GM18867 (cell line): ENCODE data around the gene TMEM234.
A peak's percentile ranks its signal among the peaks of the same experiment; 100 is the strongest.

Source experiments
- ATAC-seq: cut with Tn5 transposase; IDR thresholded peaks from one replicate; pipeline ENCODE4 v1.9.1; 2021; ENCODE audit warnings: mild to moderate bottlenecking, moderate library complexity; ENCODE audit not compliant: unreplicated experiment

The TMEM234 gene

DNA sequence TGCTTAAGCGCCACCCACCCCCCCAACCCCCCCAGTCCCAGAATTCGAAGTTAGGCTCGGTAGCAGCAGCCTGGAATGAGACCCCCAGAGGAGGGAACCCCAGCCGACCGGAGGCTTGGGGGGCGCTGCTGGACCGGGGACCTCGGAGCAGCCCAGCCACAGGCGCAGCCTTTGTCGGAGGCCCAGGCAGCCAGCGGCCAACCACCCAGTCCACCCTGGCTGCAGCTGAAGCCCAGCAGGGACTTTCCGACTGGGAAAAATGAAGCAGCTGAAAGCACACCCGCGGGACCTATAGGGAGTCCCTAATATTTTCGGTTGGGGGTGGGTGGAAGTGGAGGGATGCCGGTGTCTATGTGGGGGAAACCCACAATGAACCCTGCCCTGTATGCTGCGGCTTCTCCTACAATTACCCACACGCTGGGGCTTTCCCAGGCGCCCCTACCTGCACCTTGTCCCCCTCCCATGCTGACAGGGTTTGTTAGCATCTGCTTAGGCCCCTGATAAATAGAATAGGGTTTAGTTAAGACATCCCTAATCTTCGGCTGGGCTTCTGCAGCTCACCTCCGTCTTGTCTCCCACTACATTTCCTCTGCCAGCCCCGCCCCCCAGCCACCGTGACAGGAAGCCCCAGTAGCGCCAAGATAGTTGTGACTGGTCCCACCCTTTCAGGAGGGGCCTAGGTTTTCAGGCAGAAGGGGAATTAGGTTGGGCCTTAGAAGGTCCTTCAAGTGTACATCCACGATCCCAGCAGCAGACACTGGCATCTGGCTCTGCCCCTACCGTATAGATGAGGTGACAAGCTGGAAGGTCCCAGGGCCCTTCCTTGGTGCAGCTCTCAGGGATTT lies 20.9 kb downstream of the TMEM234 start:
- peak; percentile 33 for ATAC-seq

DNA sequence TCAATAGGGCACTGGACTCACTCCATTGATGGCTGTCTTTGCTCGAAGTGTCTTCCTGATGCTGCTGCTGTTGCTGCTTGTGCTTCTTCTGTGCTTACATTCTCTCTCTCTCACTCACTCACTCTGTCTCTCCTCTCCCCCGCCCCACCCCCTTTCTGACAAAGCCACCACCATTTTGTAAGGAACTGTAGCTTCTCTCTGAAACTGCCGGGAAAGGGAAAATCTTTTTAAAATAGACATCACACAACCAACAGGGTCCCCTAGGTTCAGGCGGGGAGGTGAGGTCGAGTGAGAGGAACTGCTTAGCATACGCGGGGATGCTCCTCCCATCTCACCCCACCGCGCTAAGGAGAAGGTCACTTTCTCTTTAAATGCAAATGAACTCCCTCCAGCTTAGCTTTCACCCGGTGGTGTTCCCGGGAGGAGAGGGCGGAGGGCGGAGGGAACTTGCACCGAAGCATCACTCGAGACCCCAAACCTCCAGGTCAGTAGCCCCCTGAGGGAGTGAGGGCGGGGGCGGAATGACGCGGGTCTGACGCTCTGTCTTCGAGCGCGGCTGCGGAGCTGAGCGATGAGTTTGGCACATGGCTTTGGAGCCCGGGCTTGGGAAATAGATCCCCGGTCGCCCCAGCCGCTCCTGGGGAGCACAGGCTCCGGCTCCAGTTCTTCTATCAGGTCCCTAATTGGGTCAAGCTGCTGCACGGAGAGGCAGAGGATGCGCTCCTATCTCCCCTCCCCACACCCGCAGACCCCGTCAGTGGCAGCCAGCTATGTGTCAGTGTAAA lies 21.7 kb downstream of the TMEM234 start, which contains the start of gene CCDC28B:
Gene CCDC28B (plus strand): TSS at position 370 of the 785 bp plus-strand sequence. CDS start 1,341 bp downstream, outside the sequence.
- ATAC-seq, result peak; percentile 35

DNA sequence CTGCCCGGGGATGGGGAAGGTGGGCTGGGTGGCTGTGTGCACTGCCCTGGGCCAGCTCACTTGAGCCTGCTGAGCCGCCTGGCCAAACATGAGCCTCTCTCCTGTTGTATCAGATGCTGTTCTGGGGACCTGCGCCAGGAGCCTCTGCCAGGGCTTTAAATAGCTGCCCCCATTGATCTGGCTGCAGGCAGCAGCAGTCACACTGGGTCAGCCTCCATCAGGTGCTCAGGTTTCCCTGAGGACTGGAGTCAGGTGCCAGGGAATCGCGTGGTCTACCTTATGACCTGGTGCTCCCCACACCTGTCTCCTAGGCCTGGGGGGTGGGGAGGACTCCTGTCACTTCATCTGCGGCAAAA lies 22.5 kb downstream of the TMEM234 start:
- no peak for ATAC-seq

DNA sequence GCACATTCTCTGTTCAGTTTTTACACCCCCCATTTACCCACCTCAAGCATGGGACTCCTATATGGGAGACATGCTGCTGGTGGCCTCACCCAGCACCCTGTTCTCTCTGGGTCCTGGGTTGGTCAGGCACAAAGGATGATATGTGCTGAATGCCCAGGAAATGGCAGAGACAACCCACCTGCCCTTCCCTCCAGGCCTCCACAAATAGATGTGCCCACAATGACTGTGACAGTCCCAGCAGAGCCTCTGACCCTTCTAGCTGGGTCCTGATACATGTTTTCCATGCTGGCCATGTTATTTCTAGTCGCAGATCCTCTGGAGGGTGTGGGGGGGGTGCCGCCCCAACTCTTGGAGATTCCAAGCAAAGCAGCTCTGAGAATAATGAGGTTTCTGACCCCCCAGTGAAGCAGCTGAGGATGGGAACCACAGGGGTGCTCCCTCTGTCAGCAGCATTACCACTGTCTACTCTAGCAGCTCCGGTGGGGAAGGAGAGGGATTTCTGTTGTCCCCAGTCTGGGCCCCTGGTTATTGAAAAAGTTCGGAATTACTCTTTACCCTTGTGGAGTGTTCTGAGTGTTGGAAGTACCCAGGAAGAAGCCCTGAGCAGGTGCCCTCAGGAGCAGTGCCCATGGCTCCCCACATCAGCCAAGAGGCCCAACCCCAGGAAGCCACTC lies 23.0 kb downstream of the TMEM234 start:
- no peak for ATAC-seq

DNA sequence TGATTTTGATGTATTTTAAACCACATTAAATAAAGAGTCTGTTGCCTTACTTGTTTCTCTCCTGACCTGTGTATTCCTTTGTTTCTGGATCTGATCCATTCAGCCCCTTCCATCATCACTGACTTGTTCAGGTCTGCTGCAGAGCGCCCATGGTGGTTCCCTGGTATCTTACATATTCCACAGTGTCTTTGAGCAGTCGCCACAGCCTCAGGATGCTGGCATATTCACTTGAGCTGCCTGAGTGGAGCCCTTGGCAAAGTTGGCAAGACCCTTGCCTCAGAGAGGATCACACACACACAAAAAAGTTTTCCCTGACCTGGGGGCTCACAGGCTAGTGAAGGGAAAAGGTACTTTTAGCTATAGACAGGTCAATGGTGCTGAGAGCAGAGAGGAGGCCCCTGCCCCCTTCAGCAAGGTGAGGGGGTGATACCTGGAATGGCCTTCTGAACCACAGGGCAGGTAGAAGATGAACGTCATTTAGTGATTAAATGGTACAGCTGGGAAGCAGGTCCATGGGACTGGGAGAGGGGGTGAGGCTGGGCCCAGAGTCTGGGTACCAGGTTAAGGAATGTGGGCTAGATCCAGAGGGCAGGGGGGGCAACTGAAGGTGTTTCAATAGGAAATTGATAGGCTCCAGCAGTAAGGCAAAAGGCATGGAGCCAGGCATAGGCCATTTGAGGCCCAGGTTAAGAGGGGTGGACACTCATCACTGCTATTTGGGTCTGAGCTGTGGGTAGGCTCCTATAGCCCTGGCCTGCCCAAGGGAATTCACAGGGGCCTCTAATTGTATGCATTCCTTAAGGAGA lies 23.7 kb downstream of the TMEM234 start:
- ATAC-seq, result no peak

DNA sequence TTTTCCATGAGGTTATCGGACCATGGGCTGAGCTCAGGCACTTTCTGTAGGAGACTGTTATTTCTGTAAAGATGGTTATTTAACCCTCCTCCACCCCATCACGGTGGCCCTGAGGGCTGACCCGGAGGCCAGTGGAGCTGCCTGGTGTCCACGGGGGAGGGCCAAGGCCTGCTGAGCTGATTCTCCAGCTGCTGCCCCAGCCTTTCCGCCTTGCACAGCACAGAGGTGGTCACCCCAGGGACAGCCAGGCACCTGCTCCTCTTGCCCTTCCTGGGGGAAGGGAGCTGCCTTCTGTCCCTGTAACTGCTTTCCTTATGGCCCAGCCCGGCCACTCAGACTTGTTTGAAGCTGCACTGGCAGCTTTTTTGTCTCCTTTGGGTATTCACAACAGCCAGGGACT lies 24.3 kb downstream of the TMEM234 start:
- no peak for ATAC-seq

DNA sequence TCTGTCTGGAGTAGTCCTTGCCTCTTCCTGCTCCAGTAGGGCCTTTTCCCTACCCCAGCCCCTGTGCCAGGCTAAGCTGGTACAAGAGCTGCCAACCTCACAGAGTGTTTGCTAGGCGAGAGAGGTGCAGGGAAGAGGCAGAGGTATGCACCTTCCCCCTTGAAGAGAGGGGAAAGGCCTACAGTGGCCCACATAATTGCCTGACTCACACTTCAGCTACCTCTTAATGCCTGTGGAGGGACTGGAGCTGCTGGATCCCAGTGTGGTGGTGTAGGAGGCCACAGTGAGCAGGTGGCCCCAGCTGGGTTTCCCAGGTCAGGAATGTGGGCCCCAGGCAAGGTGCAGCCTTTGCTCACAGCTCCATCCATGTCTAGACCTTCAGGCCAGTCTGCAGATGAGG lies 25.1 kb downstream of the TMEM234 start:
- ATAC-seq, result no peak

DNA sequence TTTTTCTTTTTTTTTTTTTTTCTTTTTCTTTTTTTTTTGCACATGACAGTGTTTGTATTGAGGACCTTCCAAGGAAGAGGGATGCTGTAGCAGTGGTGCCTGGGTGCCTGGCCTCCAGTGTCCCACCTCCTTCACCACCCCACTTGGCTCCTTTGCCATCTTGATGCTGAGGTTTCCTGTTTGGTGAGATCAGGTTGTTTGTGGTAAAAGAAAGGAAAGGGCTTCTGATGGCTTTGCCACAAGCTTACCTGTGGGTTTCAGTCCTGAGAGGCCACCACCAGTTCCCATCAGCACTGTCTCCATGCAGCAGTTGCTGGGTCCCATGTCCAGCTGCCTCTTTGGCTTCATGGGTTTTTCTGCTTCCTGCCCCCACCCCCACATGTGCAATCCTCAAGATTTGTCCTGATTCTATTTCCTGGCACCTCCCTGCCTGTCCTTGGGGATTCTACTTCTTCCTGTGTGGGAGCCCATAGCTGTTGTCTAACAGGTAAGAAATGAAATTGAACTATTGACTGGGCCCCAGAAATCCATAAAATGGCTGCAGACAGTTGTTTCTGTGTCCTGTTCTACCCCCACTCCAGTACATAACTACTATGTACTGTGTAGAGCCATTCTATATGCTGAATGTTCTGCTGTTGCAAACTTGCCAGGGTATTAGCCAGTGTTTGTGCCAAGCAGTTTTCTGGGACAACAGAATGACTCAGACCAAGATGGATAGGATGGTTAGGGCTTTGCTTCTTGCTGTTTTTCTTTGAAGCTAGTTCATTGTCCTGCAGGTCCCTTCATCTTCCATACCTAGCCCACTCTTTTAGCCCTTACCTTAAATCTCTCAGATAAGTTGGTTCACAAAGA lies 26.0 kb downstream of the TMEM234 start:
- no peak for ATAC-seq

DNA sequence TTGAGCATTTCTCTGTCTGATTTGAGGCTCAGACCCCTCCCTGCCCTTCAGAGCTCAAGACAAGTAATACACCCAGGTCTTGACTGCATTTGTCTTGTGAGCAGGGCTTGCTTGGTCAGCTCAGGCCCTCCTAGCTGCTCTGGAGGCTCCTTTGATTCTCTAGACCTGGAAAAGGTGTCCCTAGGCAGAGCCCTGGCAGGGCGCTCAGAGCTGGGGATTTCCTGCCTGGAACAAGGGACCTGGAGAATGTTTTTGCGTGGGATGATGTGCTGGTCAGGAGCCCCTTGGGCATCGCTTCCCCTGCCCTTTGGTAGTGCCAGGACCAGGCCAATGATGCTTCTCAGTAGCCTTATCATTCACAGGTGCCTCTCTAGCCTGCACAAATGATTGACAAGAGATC lies 26.6 kb downstream of the TMEM234 start:
- ATAC-seq, result no peak

DNA sequence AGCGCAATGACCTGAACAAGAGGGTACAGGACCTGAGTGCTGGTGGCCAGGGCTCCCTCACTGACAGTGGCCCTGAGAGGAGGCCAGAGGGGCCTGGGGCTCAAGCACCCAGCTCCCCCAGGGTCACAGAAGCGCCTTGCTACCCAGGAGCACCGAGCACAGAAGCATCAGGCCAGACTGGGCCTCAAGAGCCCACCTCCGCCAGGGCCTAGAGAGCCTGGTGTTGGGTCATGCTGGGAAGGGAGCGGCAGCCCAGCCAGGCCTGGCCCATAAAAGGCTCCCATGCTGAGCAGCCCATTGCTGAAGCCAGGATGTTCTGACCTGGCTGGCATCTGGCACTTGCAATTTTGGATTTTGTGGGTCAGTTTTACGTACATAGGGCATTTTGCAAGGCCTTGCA lies 27.2 kb downstream of the TMEM234 start:
- ATAC-seq, result no peak

DNA sequence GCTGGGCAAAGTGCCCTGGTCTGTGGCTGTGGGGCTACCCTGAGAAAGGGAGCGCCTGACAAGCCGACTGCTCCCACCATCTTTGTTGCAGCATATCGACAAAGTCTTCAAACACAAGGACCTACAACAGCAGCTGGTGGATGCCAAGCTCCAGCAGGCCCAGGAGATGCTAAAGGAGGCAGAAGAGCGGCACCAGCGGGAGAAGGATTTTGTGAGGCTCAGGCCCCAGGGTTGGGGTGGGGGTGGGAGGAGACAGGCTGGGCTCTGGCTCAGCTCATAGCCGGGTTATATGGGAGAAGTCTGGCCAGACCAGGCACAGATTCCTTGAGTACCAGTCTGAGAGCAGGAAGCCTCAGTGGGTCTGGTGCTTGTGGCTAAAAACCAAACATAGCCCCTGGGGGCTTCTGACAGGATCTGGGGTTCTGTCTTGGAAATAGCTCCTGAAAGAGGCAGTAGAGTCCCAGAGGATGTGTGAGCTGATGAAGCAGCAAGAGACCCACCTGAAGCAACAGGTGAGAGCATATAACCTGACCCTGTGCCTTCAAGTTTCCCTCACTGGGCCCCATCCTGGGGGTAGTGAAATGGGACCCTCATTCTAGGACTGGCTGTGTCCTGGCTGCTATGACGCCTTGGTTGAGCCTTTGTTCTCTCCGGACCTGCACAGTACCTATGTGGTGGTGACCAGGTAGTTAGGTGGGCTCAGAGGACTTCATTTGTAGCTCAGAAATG lies 29.8 kb downstream of the TMEM234 start:
- no peak for ATAC-seq

DNA sequence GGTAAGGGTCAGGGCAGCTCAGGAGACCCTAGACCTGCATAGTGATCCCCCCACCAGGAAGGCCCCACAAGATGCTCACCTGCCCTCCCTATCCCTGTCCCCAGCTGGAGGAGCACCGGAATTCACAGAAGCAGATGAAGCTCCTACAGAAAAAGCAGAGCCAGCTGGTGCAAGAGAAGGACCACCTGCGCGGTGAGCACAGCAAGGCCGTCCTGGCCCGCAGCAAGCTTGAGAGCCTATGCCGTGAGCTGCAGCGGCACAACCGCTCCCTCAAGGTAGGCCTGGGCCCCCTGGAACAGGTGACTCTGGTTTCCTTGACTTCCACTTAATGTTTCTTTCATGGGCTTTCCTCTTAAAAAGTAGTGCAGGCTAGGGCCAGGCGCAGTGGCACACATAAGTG lies 34.3 kb downstream of the TMEM234 start:
- no peak for ATAC-seq

DNA sequence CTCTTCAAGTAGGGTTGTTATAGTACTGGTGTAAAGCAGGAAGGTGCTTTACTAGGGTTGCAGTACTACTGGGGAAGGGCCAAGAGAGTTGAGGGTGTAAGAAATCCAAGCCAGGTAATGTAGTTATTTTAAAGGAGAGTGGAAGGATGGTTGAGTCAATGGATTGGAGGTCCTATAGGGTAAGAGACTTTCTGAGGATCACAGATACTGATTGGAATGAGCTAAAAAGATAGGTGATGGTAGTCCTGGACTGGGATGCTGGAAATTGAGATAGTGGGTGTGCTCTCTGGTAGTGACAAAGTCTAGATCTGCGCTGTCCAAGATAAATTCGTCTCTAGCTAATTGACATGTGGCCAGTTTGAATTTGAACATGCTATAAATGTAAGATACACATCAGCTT lies 35.7 kb downstream of the TMEM234 start:
- no peak for ATAC-seq

DNA sequence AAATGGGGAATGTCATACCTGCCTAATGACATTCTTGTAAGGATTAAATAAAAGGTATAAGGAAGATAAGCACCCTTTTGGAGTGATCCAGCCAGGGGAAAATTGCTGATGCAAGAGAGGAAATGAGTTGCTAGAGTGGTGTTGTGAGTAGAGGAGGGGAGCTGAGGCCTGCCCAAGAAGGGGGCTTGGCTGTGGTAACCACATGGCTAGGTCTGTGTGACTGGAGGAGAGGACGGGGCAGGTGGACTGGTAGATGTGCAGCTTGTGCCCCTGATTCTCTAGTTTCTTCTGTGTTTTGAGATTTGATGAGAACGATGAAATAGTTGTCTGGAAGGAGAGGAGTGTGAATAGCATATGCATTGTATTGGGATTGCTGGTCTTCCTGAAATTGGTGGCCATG lies 36.1 kb downstream of the TMEM234 start:
- ATAC-seq, result no peak

DNA sequence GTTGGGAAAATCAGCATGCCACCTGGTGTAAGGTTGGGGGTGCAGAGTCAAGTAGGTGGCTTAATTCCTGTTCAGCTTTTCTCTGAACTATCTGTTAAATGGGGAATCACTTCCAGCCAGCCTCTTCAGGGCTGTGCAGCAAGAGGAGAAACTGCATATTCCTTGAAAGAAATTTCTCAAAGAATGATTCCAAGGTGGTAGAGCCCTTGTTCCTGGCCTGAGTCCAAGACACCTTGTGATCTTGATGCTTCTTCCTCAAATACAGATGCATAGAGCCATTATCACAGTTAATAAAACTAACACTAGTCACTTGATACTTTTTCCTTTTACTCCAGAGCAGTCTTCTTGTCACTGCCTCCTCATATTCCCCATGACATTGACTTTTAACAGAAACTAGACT lies 37.5 kb downstream of the TMEM234 start:
- ATAC-seq, result no peak

DNA sequence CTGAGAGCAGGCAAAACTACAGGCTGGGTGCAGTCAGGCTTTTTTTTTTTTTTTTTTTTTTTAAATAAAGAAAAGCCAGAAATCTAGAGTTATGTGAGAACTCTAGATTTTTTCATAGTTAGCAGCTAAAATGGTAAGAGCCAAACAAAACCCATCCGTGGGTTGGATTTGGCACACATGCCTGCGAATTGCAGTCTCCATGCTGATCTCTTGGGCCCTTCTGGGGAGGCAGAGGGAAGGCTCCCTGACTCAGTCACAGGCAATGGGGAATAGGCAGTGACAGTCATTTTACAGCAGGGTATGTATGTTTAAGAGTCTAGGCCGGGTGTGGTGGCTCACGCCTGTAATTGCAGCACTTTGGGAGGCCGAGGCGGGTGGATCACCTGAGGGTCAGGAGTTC lies 40.1 kb downstream of the TMEM234 start:
- ATAC-seq, result no peak

DNA sequence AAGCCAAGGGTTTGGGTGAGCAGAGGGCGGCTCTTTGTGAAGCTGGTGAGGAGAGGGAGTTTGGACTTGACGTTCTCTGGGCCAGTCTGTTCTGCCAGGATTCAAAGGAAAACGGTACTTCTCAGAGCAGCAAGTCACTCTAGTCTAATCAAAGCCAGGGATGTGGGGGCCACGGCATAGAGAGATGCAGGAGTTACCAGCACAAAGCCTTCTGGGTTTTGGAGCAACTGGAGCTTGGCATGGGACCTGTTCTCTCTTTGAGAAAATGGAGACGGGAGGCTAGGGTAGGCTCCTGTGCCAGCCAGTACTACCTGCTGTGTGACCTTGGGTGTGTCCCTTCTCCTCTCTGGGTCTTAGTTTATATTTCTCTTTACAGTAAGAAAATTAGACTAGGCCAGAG lies 40.6 kb downstream of the TMEM234 start:
- ATAC-seq, result no peak

DNA sequence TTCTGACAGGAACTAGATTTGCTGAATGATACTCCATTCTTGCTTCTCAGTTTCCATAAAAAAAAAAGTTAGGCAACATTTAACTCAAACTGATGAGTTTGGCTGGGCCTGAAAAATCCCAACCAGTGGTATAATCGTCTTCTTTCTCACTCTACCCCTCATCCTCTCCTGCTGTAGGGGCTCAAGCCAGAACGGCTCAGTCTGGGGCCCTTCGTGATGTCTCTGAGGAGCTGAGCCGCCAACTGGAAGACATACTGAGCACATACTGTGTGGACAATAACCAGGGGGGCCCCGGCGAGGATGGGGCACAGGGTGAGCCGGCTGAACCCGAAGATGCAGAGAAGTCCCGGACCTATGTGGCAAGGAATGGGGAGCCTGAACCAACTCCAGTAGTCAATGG lies 41.1 kb downstream of the TMEM234 start:
- no peak for ATAC-seq
